Tibial nerve (tissue), 4 donors: ENCODE data around the gene TNXB. TPM values are rescaled to one million over a fixed set of nuclear protein-coding genes. Genes with fewer than 3 reads are reported as not detected.
A peak's percentile ranks its signal among the peaks of the same experiment; 100 is the strongest.

Source experiments
- DNase-seq, 2 donors: peaks; one replicate each; pipeline ENCODE4 v3.0.0-alpha.2; 2019; ENCODE audit warnings: low spot score in 2 of 2
- H3K27ac ChIP-seq, 4 donors: fragments of 200-600 bp; sonication (generic) in 3 of 4; one replicate each; pipeline ENCODE4 v1.5.1; 2017 to 2019; ENCODE audit warnings: mild to moderate bottlenecking in 1 of 4
- H3K27me3 ChIP-seq, 2 donors: fragments of 200-600 bp; sonication (generic) in 1 of 2; one replicate each; pipeline versions ENCODE4 v1.5.1 to v1.6.0; 2017 to 2019
- H3K36me3 ChIP-seq, 3 donors: fragments of 200-600 bp; sonication (generic); one replicate each; pipeline ENCODE4 v1.5.1; 2018 to 2019
- H3K4me1 ChIP-seq, 4 donors: fragments of 200-600 bp; sonication (generic) in 3 of 4; one replicate each; pipeline ENCODE4 v1.5.1; 2017 to 2019
- H3K4me3 ChIP-seq, 4 donors: fragments of 200-600 bp; sonication (generic) in 3 of 4; one replicate each; pipeline ENCODE4 v1.5.1; 2017 to 2019; ENCODE audit warnings: mild to moderate bottlenecking in 1 of 4, moderate library complexity in 1 of 4
- H3K9me3 ChIP-seq, 4 donors: fragments of 200-600 bp; sonication (generic) in 3 of 4; one replicate each; pipeline ENCODE4 v1.5.1; 2017 to 2019
- EP300 ChIP-seq, 2 donors: sonication (generic); formaldehyde crosslinking; IDR thresholded peaks; one replicate each; pipeline ENCODE4 v1.6.1; 2017; ENCODE audit warnings: antibody characterized with exemption in 2 of 2, mild to moderate bottlenecking in 1 of 2
- POLR2A ChIP-seq, 2 donors: fragments of 450-650 bp; IDR thresholded peaks; one replicate each; pipeline ENCODE4 v1.6.1; 2017; ENCODE audit warnings: antibody characterized with exemption in 2 of 2, mild to moderate bottlenecking in 2 of 2, moderate library complexity in 2 of 2
- WGBS, 2 donors: methylation state at CpG; one replicate each; pipeline ENCODE4 v1.1.5; 2018; 5-methylcytosine and 5-hydroxymethylcytosine counted together
- total RNA-seq, 4 donors: library from RNA; depleted of rRNA; stranded (reverse); fragments of >200 nt; gene quantifications; one replicate each; pipeline ENCODE4 v1.1.0, GENCODE V29; 2016
- TF ChIP-seq, protein P1 (sequence below), 5 experiments: fragments of 200-600 bp in 3 of 5; fragments of 450-650 bp in 2 of 5; sonication (generic) in 3 of 5; IDR thresholded peaks; one replicate each; pipeline ENCODE4 v1.5.1; 2016 to 2019; ENCODE audit warnings: antibody characterized with exemption in 5 of 5, mild to moderate bottlenecking in 3 of 5, moderate library complexity in 2 of 5

The TNXB gene
- total RNA-seq, 4 donors from 2014 or later = 231 to 547 (median 297) TPM

GRCh38 chr6:32082935-32083334, 26.2 kb downstream of the TNXB start:
- TF ChIP-seq, protein P1, sequence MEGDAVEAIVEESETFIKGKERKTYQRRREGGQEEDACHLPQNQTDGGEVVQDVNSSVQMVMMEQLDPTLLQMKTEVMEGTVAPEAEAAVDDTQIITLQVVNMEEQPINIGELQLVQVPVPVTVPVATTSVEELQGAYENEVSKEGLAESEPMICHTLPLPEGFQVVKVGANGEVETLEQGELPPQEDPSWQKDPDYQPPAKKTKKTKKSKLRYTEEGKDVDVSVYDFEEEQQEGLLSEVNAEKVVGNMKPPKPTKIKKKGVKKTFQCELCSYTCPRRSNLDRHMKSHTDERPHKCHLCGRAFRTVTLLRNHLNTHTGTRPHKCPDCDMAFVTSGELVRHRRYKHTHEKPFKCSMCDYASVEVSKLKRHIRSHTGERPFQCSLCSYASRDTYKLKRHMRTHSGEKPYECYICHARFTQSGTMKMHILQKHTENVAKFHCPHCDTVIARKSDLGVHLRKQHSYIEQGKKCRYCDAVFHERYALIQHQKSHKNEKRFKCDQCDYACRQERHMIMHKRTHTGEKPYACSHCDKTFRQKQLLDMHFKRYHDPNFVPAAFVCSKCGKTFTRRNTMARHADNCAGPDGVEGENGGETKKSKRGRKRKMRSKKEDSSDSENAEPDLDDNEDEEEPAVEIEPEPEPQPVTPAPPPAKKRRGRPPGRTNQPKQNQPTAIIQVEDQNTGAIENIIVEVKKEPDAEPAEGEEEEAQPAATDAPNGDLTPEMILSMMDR (IDR thresholded peaks at IDR 0.05) = no peak
- TF ChIP-seq POLR2A (IDR thresholded peaks at IDR 0.05) (no peak), EP300 (IDR thresholded peaks at IDR 0.05) (peak in 1 of 2 donors; percentile 77)
- Histone ChIP-seq H3K4me1 (peaks cover 0 to 83% (median 38%) of the 10 kb centered on the region in 4 donors), H3K36me3 (peaks cover 0 to 34% (median 0%) of the 10 kb centered on the region in 3 donors), H3K27me3 (peaks cover 0 to 13% of the 10 kb centered on the region in 2 donors), H3K4me3 (no peak overlapping the region), H3K27ac (peak overlapping the region; percentile 68 to 89 (median 80)), H3K9me3 (no peaks in the 10 kb centered on the region)
- WGBS, 2 donors = 70 to 73% methylated on average over 9 of the region's 9 CpGs
- DNase-seq = peak; percentile 66 to 79

GRCh38 chr6:32082478-32082877, 26.7 kb downstream of the TNXB start:
- Histone ChIP-seq H3K27me3 (peaks cover 0 to 8% of the 10 kb centered on the region in 2 donors), H3K9me3 (no peaks in the 10 kb centered on the region)
- 32 to 33% methylated on average over 6 of the region's 6 CpGs for WGBS, 2 donors

DNA sequence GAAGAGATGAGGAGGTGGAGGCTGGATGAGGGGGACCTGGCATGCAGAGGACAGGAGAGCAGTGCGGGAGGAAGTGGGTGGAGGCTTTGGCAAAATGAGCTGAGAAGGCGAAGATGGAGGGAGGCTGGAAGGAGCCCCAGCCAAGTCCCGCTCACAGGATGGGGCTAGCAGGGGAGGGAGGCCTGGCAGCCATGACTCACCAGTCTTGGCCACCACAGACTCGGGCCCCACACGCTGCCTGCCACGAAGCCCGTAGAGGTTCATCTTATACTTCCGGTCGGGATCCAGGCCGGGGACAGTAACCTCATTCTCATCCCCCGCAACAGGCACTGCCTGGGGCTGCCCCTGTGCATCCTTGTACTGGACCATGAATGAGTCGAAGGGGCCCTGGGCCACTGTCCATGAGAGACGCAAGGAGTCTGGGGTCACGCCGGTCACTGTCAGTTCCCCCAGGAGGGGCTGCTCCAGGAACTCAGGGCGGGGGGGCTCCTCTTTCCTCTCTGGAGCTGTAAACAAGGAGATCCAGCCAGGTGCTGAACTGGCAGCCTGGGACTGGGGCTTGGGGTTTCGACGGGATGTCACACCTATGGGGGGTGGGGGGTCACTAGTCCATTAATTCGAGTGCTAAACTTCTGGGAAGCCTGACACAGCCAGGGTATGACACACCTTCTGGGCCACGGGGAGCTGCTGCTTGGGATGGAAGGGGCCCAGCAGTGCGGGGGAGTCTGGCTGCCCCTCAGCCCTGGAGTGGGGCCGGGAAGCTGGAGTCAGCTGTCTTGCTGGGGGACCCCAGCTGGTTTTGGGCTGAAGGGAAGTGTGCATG, 27.8 kb downstream of the TNXB start:
- DNase-seq = peak; percentile 57 to 65
- Histone ChIP-seq H3K27ac (peak overlapping the region; percentile 53 to 89 (median 78)), H3K9me3 (no peaks in the 10 kb centered on the region), H3K36me3 (peaks cover 0 to 34% (median 0%) of the 10 kb centered on the region in 3 donors), H3K4me3 (no peak overlapping the region), H3K4me1 (peaks cover 0 to 80% (median 30%) of the 10 kb centered on the region in 4 donors), H3K27me3 (no peaks in the 10 kb centered on the region)
- TF ChIP-seq EP300 (IDR thresholded peaks at IDR 0.05) (no peak), POLR2A (IDR thresholded peaks at IDR 0.05) (no peak)
- TF ChIP-seq, protein P1 (IDR thresholded peaks at IDR 0.05) = no peak
- WGBS, 2 donors = 21 to 29% methylated on average over 16 to 18 of the region's 22 CpGs

More at GRCh38 chr6:32082478-32082877, 26.7 kb downstream of the TNXB start:
- peaks cover 0 to 34% (median 0%) of the 10 kb centered on the region in 3 donors for H3K36me3 ChIP-seq
- DNase-seq = no peak
- peaks cover 0 to 80% (median 36%) of the 10 kb centered on the region in 4 donors for H3K4me1 ChIP-seq
- TF ChIP-seq, protein P1 (IDR thresholded peaks at IDR 0.05) = no peak
- TF ChIP-seq POLR2A (IDR thresholded peaks at IDR 0.05) = no peak
- TF ChIP-seq EP300 (IDR thresholded peaks at IDR 0.05) = no peak
- no peak overlapping the region for H3K4me3 ChIP-seq
- peak overlapping the region; percentile 53 to 89 (median 78) for H3K27ac ChIP-seq

DNA sequence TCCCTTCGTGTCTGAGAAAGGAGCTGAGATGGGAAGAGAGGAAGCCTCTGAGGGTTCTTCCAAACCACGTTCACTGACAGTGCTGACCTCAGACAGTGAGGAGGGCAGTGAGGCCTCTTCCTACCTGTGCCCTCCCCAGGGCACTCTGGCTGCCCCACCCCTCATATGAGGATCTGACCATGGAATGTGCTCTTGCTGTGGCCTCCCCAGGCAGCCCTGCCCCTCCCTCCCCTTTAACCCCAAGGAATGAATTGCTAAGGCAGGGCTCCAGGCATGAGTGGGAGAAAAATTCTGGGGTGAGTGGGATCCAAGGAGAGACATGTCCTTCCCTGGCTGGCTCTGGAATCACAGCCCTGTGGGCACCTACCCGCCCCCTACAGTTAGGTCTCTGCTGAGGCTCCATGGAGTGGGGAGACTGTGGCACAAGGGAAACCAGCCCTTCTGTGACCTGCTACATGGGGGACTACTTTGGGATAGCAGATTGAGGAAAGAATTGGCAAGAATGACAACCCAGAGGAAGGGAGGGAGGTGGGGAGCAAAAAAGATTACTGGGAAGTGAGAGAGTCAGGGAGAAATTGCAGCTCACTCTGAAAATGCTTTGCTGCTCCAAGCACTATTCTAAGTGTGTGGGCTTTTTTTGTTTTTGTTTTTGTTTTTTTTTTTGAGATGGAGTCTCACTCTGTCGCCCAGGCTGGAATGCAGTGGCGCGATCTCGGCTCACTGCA, 29.4 kb downstream of the TNXB start:
- Histone ChIP-seq H3K27ac (peak overlapping the region; percentile 29 to 89 (median 78)), H3K36me3 (peaks cover 0 to 28% (median 0%) of the 10 kb centered on the region in 3 donors), H3K27me3 (no peaks in the 10 kb centered on the region), H3K4me1 (peaks cover 0 to 74% (median 30%) of the 10 kb centered on the region in 4 donors), H3K4me3 (no peak overlapping the region), H3K9me3 (no peaks in the 10 kb centered on the region)
- DNase-seq = no peak
- TF ChIP-seq EP300 (IDR thresholded peaks at IDR 0.05) (peak in 1 of 2 donors; percentile 22), POLR2A (IDR thresholded peaks at IDR 0.05) (no peak)
- TF ChIP-seq, protein P1 (IDR thresholded peaks at IDR 0.05) = no peak
- 39 to 47% methylated on average over 7 of the region's 7 CpGs for WGBS, 2 donors
